ENCODE results near the gene INSM1.

GRCh38 chr20:20342066-20342465 lies 25.8 kb upstream of the INSM1 start:
- TF ChIP-seq EZH2 (IDR thresholded peaks at IDR 0.05; ENCODE audit: low read length, missing control alignments) = no peak
- no peak for TF ChIP-seq CTCF (conservative IDR thresholded peaks at IDR 0.05 in 1 of 2, IDR thresholded peaks at IDR 0.05 in 1 of 2; ENCODE audit: low read depth in 1 of 2, low read length in 2 of 2)
